ENCODE results near the gene TRIM24.

DNA sequence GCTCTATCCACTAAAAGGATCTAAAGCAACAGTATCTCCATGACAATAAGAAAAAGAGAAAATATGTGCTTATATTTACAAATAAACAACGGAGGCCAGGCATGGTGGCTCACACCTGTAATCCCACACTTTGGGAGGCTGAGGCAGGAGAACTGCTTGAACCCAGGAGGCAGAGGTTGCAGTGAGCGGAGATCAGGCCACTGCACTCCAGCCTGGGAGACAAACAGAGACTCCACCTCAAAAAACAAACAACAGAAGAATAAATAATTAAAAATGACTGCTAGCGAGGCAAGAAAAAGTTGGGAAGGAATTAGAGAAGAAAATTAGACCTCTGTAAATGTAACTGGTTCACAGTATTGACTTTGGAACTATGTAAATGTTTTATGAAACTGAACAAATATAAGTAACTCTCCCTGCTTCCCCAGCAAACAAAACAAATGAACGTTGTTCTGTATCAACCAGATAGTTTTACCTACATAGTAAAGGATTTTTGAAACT, 17.1 kb downstream of the TRIM24 start:
- TF ChIP-seq, protein P1, sequence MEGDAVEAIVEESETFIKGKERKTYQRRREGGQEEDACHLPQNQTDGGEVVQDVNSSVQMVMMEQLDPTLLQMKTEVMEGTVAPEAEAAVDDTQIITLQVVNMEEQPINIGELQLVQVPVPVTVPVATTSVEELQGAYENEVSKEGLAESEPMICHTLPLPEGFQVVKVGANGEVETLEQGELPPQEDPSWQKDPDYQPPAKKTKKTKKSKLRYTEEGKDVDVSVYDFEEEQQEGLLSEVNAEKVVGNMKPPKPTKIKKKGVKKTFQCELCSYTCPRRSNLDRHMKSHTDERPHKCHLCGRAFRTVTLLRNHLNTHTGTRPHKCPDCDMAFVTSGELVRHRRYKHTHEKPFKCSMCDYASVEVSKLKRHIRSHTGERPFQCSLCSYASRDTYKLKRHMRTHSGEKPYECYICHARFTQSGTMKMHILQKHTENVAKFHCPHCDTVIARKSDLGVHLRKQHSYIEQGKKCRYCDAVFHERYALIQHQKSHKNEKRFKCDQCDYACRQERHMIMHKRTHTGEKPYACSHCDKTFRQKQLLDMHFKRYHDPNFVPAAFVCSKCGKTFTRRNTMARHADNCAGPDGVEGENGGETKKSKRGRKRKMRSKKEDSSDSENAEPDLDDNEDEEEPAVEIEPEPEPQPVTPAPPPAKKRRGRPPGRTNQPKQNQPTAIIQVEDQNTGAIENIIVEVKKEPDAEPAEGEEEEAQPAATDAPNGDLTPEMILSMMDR (IDR thresholded peaks at IDR 0.05; ENCODE audit: insufficient read depth, low read depth, low read length): no peak
- no peak for TF ChIP-seq EZH2 (IDR thresholded peaks at IDR 0.05; ENCODE audit: insufficient read depth, low read length)

Data from astrocyte (in vitro differentiated cells and primary cell).